Activated naive CD4-positive, alpha-beta T cell treated with anti-CD3 and anti-CD28 coated beads, Interleukin-2, amount 50 U/mL, for 24 hours (primary cell): ENCODE measurements around the gene POU3F3.

Experiments used
- H3K27ac Mint-ChIP-seq: one replicate; pipeline ENCODE4 v1.8.0; 2021; ENCODE audit warnings: mild to moderate bottlenecking, mixed read lengths
- H3K27me3 Mint-ChIP-seq: one replicate; pipeline ENCODE4 v1.8.0; 2021; ENCODE audit warnings: mixed read lengths
- H3K36me3 Mint-ChIP-seq: one replicate; pipeline ENCODE4 v1.8.0; 2021; ENCODE audit warnings: mixed read lengths
- H3K4me1 Mint-ChIP-seq: one replicate; pipeline ENCODE4 v1.8.0; 2021; ENCODE audit warnings: mixed read lengths
- H3K4me3 Mint-ChIP-seq: one replicate; pipeline ENCODE4 v1.8.0; 2021; ENCODE audit warnings: mild to moderate bottlenecking, mixed read lengths
- H3K9me3 Mint-ChIP-seq: one replicate; pipeline ENCODE4 v1.8.0; 2021; ENCODE audit warnings: mixed read lengths

POU3F3 gene

DNA sequence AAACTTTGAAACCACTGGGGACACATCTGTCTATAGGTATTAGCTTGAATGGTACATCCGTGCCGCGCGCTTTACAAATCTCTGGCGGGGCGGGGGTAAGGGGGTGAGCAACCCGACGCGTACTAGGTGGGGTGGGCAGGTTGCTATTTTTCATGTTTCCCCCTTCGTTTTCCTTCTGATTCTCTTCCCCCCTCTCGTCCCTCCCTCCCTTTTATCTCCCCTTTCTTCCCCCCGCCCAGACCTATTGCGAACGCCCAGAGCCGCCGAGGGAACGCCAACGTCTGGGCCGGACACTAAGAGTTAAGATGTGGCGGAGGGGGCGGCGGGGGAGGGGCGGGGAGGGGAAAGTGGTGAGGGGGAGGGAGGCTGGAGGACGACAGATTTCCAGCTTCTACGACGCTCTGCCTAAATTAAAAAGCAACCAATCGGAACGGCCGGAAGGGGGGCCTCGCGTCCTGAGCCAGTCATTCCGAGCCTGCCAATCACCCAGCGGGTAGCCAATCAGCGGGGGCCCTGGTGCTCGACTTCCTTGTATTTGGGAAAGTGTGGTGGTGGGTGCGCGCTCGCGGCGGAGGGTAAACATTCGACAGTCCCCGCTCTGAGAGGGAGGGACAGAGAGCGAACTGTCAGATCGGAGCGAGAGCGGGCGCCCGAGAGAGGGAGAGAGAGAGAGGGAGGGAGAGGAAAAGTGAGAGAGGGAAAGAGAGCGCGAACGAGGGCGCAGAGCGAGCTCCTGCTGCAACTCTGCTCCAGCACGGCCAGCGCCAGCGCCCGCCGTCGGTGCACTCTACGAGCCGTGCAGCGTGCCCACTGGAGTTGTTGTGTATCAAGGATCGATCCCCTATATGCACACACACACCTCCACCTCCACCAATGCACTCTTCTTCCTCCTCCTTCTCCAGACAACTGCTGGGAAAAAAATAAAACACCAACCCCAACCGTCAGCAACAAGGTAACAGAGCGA is at the start of gene POU3F3:
Gene POU3F3, plus strand, starts transcription at position 582 of the 964 bp plus-strand sequence. CDS start 1,396 bp downstream, outside the sequence.
- H3K9me3 Mint-ChIP-seq: peaks cover 6% of the 10 kb centered on the region
- peak within 1 kb of the TSS; percentile 89 for H3K4me3 Mint-ChIP-seq
- peaks cover 49% of the 10 kb centered on the region for H3K4me1 Mint-ChIP-seq
- H3K27ac Mint-ChIP-seq: peak within 1 kb of the TSS; percentile 90
- peaks cover 65% of the 10 kb centered on the region for H3K27me3 Mint-ChIP-seq
- peaks cover 6% of the 10 kb centered on the region for H3K36me3 Mint-ChIP-seq

DNA sequence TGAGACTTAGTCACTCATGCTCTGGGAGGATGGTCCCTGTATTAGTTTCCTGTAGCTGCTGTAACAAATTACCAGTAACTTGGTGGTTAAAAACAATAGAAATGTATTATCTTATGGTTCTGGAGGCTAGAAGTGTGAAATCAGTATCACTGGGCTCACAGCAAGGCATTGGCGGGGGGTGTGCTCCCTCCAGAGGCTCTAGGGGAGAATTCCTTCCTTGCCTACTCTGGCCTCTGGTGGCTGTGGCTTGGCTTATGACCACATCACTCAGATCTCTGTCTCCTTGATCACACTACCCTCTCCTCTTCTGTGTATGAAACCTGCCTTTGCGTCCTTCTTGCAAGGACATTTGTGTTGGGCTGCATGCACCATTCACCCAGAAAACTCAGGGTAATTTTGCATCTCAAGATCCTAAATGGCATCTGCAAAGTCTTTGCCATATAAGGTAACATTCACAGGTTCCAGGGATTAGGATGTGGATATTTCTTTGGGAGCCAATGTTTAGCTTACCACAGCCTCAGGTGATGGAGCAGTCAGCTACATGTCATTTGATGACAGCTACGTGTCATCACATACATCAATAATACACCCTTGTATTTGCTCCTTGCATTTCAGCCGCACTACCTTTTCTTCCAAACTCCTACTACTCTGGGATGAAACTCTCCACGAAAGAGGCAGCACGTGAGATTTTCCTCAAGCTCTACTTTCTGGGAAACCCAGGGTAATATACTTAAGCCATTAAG is 49.6 kb upstream of the POU3F3 start:
- no peak overlapping the region for H3K27ac Mint-ChIP-seq
- H3K36me3 Mint-ChIP-seq: no peaks in the 10 kb centered on the region

DNA sequence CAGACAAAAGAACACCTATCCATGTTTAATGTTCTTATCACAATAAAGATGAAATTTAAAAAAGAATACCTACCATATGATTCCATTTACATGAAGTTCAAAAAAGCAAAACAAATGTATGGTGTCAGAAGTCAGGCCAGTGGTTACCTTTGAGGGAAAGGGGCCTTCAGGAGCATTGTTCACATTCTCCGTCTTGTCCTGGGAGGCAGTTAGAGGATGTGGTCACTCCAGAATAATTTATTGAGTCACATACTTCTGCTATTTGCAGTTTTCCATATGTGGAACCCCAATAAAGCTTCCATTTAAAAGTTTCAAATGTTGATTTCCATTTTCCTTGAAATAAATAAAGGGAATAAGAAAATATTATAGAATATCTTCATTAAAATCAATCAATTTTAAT is 41.6 kb upstream of the POU3F3 start:
- H3K4me3 Mint-ChIP-seq: no peak overlapping the region
- H3K36me3 Mint-ChIP-seq: no peaks in the 10 kb centered on the region
- H3K4me1 Mint-ChIP-seq: no peaks in the 10 kb centered on the region
- peaks cover 5% of the 10 kb centered on the region for H3K9me3 Mint-ChIP-seq
- peaks cover 7% of the 10 kb centered on the region for H3K27me3 Mint-ChIP-seq
- no peak overlapping the region for H3K27ac Mint-ChIP-seq

More for the DNA sequence above, 49.6 kb upstream of the POU3F3 start:
- Mint-ChIP-seq H3K9me3 (peaks cover 5% of the 10 kb centered on the region), H3K4me1 (no peaks in the 10 kb centered on the region), H3K27me3 (peaks cover 6% of the 10 kb centered on the region), H3K4me3 (no peak overlapping the region)

DNA sequence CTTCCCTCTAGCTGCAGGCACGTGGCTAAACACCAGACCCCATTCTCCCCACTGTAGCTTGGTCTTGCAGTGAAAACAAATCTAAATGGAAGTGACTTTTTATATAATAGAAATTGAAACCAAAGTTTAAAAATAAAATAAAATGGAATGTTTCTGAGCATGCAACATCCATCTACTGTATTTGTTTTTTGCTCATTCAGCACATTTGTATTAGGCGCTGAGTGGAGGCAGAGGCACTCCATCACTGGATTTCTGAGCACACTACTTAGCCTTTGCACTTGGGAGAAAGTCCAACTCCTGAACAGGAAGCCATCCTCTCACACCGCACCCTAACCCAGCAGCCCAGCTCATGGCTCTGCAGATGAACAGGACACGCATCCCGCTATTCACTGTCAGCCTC is 37.8 kb upstream of the POU3F3 start:
- Mint-ChIP-seq H3K27ac (no peak overlapping the region), H3K4me1 (no peaks in the 10 kb centered on the region)

DNA sequence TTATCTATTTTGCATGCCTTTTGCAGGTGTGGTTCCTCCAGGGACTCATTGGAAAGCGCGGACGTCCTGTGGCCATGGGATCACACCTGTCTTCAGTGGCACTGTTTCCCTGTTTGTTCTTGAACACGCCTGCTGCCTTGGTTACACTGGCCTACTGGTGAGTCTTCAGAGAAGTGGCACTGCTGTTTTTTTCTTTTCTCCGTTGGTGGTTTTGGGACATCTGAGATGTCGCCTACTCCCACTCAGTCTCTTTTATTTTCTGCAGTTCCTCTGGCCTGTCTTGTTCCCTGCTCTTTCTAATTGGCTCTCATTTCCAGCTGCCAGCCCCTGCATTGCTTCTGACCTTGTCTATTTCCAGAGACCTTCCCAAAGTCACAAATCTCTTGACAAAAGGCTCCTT is 35.7 kb upstream of the POU3F3 start:
- Mint-ChIP-seq H3K4me3 (no peak overlapping the region), H3K27me3 (peaks cover 9% of the 10 kb centered on the region), H3K36me3 (no peaks in the 10 kb centered on the region), H3K9me3 (no peaks in the 10 kb centered on the region), H3K27ac (no peak overlapping the region), H3K4me1 (no peaks in the 10 kb centered on the region)

More for the DNA sequence above, 37.8 kb upstream of the POU3F3 start:
- Mint-ChIP-seq H3K27me3 (peaks cover 9% of the 10 kb centered on the region), H3K4me3 (no peak overlapping the region), H3K36me3 (no peaks in the 10 kb centered on the region), H3K9me3 (no peaks in the 10 kb centered on the region)

DNA sequence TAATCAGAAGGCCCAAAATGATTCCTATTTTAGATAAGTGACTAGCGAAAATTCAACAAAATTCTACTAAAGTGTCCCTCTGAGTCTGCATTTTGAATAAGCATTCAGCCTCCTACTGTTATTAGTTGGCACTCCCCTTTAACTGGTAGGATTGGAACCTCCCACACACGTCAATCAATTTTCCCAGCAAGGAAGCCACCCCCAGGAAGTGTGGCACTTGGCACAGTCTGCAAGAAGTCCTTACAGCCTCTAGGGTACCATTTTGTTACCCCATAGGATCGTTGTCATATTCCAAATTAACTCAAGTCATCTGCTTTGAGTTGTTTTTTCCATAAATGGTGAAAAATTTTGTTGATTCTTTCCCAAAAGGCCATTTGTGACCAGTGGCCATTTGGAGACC is 33.8 kb upstream of the POU3F3 start:
- no peak overlapping the region for H3K27ac Mint-ChIP-seq
- peaks cover 9% of the 10 kb centered on the region for H3K27me3 Mint-ChIP-seq
- no peak overlapping the region for H3K4me3 Mint-ChIP-seq
- no peaks in the 10 kb centered on the region for H3K36me3 Mint-ChIP-seq
- no peaks in the 10 kb centered on the region for H3K9me3 Mint-ChIP-seq
- H3K4me1 Mint-ChIP-seq: no peaks in the 10 kb centered on the region

DNA sequence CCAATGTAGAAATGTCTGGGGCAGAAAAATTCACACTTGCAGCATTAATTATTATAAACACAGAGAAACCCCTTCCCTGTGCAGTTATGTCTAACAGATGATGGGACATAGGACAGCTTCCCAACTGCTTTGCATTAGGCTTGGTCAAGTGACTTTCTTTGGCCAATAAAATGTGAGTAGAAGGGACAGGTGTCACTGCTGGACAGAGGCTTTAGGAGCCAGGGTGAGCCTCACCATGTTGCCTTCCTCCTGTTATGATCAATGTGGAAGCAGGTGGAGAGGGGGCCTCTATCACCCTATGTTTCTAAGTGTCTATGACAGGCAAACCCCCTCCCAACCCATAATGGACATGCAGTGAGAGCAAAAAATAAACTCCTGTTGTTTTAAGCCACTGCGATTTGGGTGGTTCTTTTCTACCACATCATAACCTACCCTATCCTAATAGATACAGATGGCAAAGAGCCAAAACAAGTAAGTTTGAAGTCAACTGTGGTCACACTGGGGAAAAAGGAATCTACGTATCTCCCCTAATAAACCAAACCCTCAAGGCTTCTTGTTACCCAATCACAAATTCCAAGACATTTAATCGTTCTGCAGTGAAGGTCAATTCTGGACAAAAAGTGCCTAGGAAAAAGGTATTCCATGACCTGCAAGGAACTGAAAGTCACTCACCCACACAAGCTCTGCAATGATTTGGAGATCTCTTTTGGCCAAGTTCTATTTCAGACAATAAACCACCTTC is 28.6 kb upstream of the POU3F3 start:
- Mint-ChIP-seq H3K36me3 (peaks cover 1% of the 10 kb centered on the region), H3K4me1 (no peaks in the 10 kb centered on the region), H3K4me3 (no peak overlapping the region), H3K9me3 (no peaks in the 10 kb centered on the region), H3K27ac (no peak overlapping the region), H3K27me3 (peaks cover 11% of the 10 kb centered on the region)

DNA sequence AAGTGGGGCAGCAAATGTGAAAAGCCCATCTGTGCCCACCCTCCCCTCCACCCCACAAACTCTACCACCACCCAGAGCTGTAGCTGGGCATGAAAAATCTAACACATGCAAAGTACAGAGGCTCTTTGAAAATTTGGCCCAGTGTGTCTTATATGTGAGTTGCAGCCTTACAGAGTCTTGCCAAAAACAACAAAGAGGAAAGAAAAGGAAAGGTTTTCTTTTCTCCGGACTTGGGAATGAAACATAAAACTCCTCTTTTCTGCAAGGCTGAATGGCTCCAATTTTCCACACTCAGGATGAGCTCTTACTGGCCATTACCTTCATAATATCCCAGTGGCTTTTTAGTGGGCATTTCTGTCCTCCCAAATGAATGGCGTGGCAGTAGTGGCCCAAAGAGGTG is 27.9 kb upstream of the POU3F3 start:
- Mint-ChIP-seq H3K4me3 (no peak overlapping the region), H3K9me3 (no peaks in the 10 kb centered on the region), H3K27ac (no peak overlapping the region), H3K4me1 (no peaks in the 10 kb centered on the region), H3K36me3 (peaks cover 1% of the 10 kb centered on the region), H3K27me3 (peaks cover 11% of the 10 kb centered on the region)

DNA sequence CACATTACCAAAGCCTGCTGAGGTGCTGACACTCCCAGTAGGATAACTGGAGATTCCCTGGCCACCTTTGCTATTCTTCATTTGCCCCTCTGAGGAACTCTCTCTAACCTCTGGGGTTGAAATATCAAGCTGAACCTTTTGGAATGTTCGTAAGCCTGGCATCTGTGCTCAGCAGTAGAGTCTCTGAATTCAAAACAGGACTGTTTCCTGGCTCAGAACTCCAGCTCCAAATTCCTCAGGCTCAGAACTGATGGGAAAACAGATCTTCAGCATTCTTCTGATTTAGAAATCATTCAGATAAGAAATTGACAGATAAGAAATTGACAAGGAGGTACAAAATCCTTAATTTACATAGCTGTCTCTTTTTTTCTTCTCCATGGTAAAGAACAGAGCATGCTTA is 22.2 kb upstream of the POU3F3 start:
- no peaks in the 10 kb centered on the region for H3K4me1 Mint-ChIP-seq
- no peak overlapping the region for H3K4me3 Mint-ChIP-seq
- H3K27ac Mint-ChIP-seq: no peak overlapping the region
- peaks cover 1% of the 10 kb centered on the region for H3K36me3 Mint-ChIP-seq
- peaks cover 15% of the 10 kb centered on the region for H3K27me3 Mint-ChIP-seq
- no peaks in the 10 kb centered on the region for H3K9me3 Mint-ChIP-seq

DNA sequence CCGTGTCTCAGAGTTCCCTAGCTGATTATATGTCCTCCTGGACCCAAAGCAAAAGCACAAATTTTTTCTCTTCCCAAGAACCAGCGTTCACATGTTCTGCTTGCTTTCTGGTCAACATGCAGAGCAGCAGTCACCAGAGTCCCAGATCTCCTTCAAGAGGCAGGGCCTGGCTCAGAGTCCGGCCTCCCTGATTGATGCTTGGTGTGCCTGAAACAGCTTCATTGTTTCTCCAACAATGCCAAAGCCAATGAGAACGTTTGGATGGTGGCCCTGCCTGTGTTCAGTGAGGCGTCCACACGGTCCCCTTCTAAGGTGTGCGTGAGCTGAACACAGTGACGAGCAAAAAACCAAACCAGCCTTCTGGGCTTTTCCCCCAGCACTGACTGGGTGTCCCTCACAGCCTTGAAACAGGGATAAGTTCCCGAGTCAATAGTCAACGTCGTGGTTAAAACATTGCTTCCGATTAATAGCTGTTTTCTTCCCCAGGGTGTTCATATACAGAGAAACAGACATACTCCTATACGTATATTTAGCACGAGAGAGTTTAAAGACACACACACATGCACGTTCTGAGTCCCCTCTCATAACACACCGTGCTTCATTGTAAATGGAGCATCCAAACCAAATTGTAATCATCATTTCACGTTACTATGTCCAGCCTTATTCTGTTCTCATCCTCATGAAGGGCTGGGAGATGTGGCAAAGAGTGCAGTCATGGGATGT is 19.3 kb upstream of the POU3F3 start:
- Mint-ChIP-seq H3K9me3 (no peaks in the 10 kb centered on the region), H3K27me3 (peaks cover 14% of the 10 kb centered on the region), H3K4me1 (no peaks in the 10 kb centered on the region), H3K36me3 (no peaks in the 10 kb centered on the region), H3K27ac (no peak overlapping the region), H3K4me3 (no peak overlapping the region)

DNA sequence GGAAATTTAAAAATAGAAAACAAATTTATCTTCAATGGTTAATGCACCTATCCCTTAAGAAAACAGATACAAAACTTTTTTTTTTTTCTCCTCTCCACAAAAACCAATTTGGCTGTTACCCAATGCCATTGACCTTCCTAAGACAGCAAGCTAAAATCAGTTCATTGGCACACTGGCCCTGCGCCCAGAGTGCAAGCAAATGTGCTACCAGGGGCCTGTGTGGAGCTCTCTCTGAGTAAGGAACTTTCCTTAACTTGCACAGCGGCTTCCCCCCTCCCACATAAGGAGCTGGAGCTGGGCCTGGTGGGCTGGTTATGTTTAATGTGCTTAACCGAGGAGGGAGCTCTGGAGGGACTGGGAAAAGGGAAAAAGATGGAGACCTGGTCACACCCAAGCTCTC is 17.6 kb upstream of the POU3F3 start:
- no peaks in the 10 kb centered on the region for H3K36me3 Mint-ChIP-seq
- no peaks in the 10 kb centered on the region for H3K4me1 Mint-ChIP-seq
- peaks cover 17% of the 10 kb centered on the region for H3K27me3 Mint-ChIP-seq
- no peak overlapping the region for H3K27ac Mint-ChIP-seq
- H3K9me3 Mint-ChIP-seq: no peaks in the 10 kb centered on the region
- no peak overlapping the region for H3K4me3 Mint-ChIP-seq

DNA sequence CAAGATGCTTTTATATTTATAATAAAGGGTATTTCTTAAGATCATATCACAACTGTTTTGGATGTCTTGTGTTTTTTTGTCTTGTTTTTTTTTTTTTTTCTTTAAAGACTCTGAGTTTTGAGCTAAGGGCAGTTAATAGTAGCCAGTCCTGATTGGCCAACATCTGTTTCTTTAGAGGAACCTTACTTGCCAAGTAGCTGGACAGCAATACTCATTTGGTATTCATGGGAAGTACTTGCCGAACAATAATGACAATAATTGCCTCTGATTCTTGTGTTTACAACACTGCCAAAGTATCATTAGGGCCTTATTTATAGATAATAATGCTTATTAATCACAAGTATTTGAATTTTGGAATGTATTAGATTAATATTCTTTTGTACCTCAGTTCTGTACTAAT is 17.1 kb upstream of the POU3F3 start:
- no peaks in the 10 kb centered on the region for H3K36me3 Mint-ChIP-seq
- peaks cover 21% of the 10 kb centered on the region for H3K27me3 Mint-ChIP-seq
- no peak overlapping the region for H3K4me3 Mint-ChIP-seq
- H3K4me1 Mint-ChIP-seq: no peaks in the 10 kb centered on the region
- no peak overlapping the region for H3K27ac Mint-ChIP-seq
- no peaks in the 10 kb centered on the region for H3K9me3 Mint-ChIP-seq

DNA sequence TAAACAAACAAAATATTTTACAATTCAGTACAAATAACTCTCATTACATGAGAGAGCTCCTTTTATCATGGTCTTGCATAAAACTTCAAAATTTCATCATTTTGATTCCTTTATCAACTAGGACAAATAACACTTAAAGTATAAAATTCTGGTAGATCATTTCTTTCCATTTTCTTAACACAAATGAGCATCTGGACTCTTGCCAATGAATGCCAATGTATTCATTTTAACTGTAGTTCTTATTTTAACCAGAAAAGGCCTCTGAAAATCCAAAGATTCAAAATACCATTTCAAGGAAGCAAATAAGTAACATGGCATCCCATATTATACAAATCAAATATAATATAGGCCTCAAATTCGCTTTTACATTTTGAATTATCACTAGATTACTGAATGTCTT is 13.8 kb upstream of the POU3F3 start:
- Mint-ChIP-seq H3K27me3 (peaks cover 32% of the 10 kb centered on the region), H3K27ac (no peak overlapping the region), H3K4me1 (peaks cover 5% of the 10 kb centered on the region), H3K9me3 (no peaks in the 10 kb centered on the region), H3K4me3 (no peak overlapping the region), H3K36me3 (no peaks in the 10 kb centered on the region)

DNA sequence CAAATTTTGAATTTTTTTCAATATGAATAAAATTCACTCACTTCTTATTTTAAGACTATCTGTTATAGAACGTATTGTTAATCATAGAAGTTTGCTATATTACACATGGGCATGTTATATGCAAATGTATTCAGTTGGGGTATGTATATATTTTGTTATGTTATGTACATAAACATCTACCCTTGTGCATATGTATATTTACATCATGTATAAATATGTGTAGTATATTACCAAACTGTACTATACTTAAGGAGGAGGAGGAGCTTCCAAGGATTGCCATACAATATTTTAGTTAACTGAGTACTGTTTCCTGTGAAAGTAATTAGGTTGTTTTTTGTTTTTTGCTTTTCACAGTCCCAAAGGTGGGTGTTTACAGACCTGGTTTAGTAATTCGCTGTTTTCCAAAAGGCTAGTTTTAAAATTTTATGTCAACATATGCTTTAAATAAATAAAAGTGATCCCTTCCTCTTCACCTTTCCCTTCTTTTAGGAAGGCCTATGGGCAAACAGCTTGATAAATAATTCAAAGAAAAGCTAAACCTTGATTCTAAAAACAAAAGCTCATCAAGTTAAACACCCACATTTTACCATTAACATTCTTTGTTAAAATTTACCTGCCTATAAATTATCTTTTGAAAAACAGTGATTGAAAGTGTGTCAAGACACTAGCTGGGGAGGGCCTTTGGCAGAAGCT is 12.9 kb upstream of the POU3F3 start:
- Mint-ChIP-seq H3K9me3 (no peaks in the 10 kb centered on the region), H3K36me3 (no peaks in the 10 kb centered on the region), H3K4me3 (no peak overlapping the region), H3K4me1 (peaks cover 5% of the 10 kb centered on the region), H3K27ac (no peak overlapping the region), H3K27me3 (peaks cover 36% of the 10 kb centered on the region)
